ENCODE results near the gene RPS19BP1. TPM values are rescaled to one million over a fixed set of nuclear protein-coding genes. Genes with fewer than 3 reads are reported as not detected.

RPS19BP1 gene
- total and polyA plus RNA-seq, 2 donors (not counting 1 experiment from before 2014, with no cell fraction given), result 60.3 to 74.8 TPM

GRCh38 chr22:39553429-39553828 lies 20.9 kb upstream of the RPS19BP1 start:
- peaks cover 6 to 14% of the 10 kb centered on the region in 2 donors for H3K4me1 ChIP-seq (ENCODE audit: control insufficient read depth in 2 of 2, insufficient read depth in 2 of 2, low read length in 2 of 2)
- H3K27ac ChIP-seq (ENCODE audit: low read length in 2 of 2), result no peak overlapping the region
- ATAC-seq (ENCODE audit: low read depth) (no peak), DNase-seq (no peak)
- peaks cover 0 to 3% (median 0%) of the 10 kb centered on the region in 3 donors for H3K9me3 ChIP-seq (ENCODE audit: control extremely low read depth in 1 of 3, control insufficient read depth in 2 of 3, insufficient read depth in 1 of 3, low read length in 2 of 3)
- H3K36me3 ChIP-seq (replicated peaks in 1 of 2; ENCODE audit: control extremely low read depth in 1 of 2, control insufficient read depth in 1 of 2, extremely low read depth in 1 of 2, insufficient read depth in 2 of 2, low read length in 1 of 2), result no peaks in the 10 kb centered on the region
- Mint-ChIP-seq H3K9me3 (ENCODE audit: insufficient read depth) (no peaks in the 10 kb centered on the region), H3K4me3 (no peak overlapping the region), H3K4me1 (peaks cover 8% of the 10 kb centered on the region), H3K27ac (no peak overlapping the region), H3K27me3 (peaks cover 53% of the 10 kb centered on the region)
- intact Hi-C loops (cut with micrococcal nuclease), result no loop called here
- H2AFZ ChIP-seq (ENCODE audit: insufficient read depth, low read depth, low read length, poor library complexity, severe bottlenecking), result no peak overlapping the region
- WGBS (ENCODE audit: insufficient coverage), result no CpG with 5 or more reads among the region's 3 CpGs
- ChIA-PET POLR2A (no interaction called here), CTCF (interaction anchor here (1.0 to 7.6 kb wide), 2 partner anchors 22 to 471 kb away, joined by 3 to 68 read pairs; no protein-coding TSS in a partner anchor)
- H3K79me2 ChIP-seq (ENCODE audit: control insufficient read depth, insufficient read depth, low read length), result no peaks in the 10 kb centered on the region
- TF ChIP-seq CTCF (IDR thresholded peaks at IDR 0.05) (no peak), EZH2 (IDR thresholded peaks at IDR 0.05; ENCODE audit: borderline replicate concordance, insufficient read depth, low read depth, low read length, poor library complexity, severe bottlenecking) (no peak)
- H3K4me2 ChIP-seq (replicated peaks; ENCODE audit: low read depth, low read length, poor library complexity, severe bottlenecking), result no peak overlapping the region
- no peak overlapping the region for H3K4me3 ChIP-seq (ENCODE audit: control extremely low read depth in 1 of 5, extremely low read depth in 1 of 5, insufficient read depth in 1 of 5, low read depth in 2 of 5, low read length in 4 of 5)
- H4K20me1 ChIP-seq (ENCODE audit: control insufficient read depth, insufficient read depth, low read length, poor library complexity, severe bottlenecking), result no peaks in the 10 kb centered on the region
- H3K27me3 ChIP-seq (replicated peaks in 1 of 4; ENCODE audit: control extremely low read depth in 1 of 4, control insufficient read depth in 3 of 4, insufficient read depth in 4 of 4, low read length in 3 of 4), result peaks cover 0 to 57% (median 19%) of the 10 kb centered on the region in 4 experiments
- H3K9ac ChIP-seq (ENCODE audit: low read length), result no peak overlapping the region

- Mint-ChIP-seq H3K27ac (no peak overlapping the region), H3K4me3 (no peak overlapping the region), H3K27me3 (peaks cover 60% of the 10 kb centered on the region), H3K4me1 (peaks cover 4% of the 10 kb centered on the region), H3K9me3 (ENCODE audit: insufficient read depth) (no peaks in the 10 kb centered on the region)
- no peaks in the 10 kb centered on the region for H4K20me1 ChIP-seq (ENCODE audit: control insufficient read depth, insufficient read depth, low read length, poor library complexity, severe bottlenecking)
- POLR2A ChIA-PET, result no interaction called here
- peaks cover 0 to 15% (median 0%) of the 10 kb centered on the region in 3 donors for H3K9me3 ChIP-seq (ENCODE audit: control extremely low read depth in 1 of 3, control insufficient read depth in 2 of 3, insufficient read depth in 1 of 3, low read length in 2 of 3)
- no peaks in the 10 kb centered on the region for H3K79me2 ChIP-seq (ENCODE audit: control insufficient read depth, insufficient read depth, low read length)
- TF ChIP-seq EZH2 (IDR thresholded peaks at IDR 0.05; ENCODE audit: borderline replicate concordance, insufficient read depth, low read depth, low read length, poor library complexity, severe bottlenecking) (no peak), CTCF (IDR thresholded peaks at IDR 0.05) (no peak)
- DNase-seq, result no peak
- no peak for ATAC-seq (ENCODE audit: low read depth)
- H3K9ac ChIP-seq (ENCODE audit: low read length), result no peak overlapping the region
- WGBS (ENCODE audit: insufficient coverage), result 45% methylated on average over 2 of the region's 2 CpGs
- no peak overlapping the region for H3K4me2 ChIP-seq (replicated peaks; ENCODE audit: low read depth, low read length, poor library complexity, severe bottlenecking)
- no peak overlapping the region for H3K27ac ChIP-seq (ENCODE audit: low read length in 2 of 2)
- no peak overlapping the region for H2AFZ ChIP-seq (ENCODE audit: insufficient read depth, low read depth, low read length, poor library complexity, severe bottlenecking)
- intact Hi-C loops (cut with micrococcal nuclease), result no loop called here
- H3K36me3 ChIP-seq (replicated peaks in 1 of 2; ENCODE audit: control extremely low read depth in 1 of 2, control insufficient read depth in 1 of 2, extremely low read depth in 1 of 2, insufficient read depth in 2 of 2, low read length in 1 of 2), result no peaks in the 10 kb centered on the region
- peaks cover 0 to 54% (median 22%) of the 10 kb centered on the region in 4 experiments for H3K27me3 ChIP-seq (replicated peaks in 1 of 4; ENCODE audit: control extremely low read depth in 1 of 4, control insufficient read depth in 3 of 4, insufficient read depth in 4 of 4, low read length in 3 of 4)
- H3K4me1 ChIP-seq (ENCODE audit: control insufficient read depth in 2 of 2, insufficient read depth in 2 of 2, low read length in 2 of 2), result peaks cover 0 to 8% of the 10 kb centered on the region in 2 donors
- CTCF ChIA-PET, result interaction anchor here (9.0 kb wide), 1 partner anchor 477 kb away, joined by 75 read pairs; no protein-coding TSS in a partner anchor
- H3K4me3 ChIP-seq (ENCODE audit: control extremely low read depth in 1 of 5, extremely low read depth in 1 of 5, insufficient read depth in 1 of 5, low read depth in 2 of 5, low read length in 4 of 5), result no peak overlapping the region
Observed at GRCh38 chr22:39547587-39547947, 15.0 kb upstream of the RPS19BP1 start.

Data from B cell (primary cell).